Activated CD4-positive, alpha-beta memory T cell treated with anti-CD3 and anti-CD28 coated beads for 36 hours (primary cell): ENCODE measurements around the gene NDUFAF8. TPM values are rescaled to one million over a fixed set of nuclear protein-coding genes. Genes with fewer than 3 reads are reported as not detected.

ENCODE experiments used
- CTCF ChIA-PET: fragments of 350-600 bp; sonication (Branson Sonifier 250); formaldehyde crosslinking; loops from one replicate; lab custom pipeline; 2021; ENCODE audit warnings: antibody characterized with exemption, inconsistent platforms; lab: Charles Lee
- POLR2A ChIA-PET: fragments of 350-600 bp; sonication (Branson Sonifier 250); formaldehyde crosslinking; loops from one replicate; lab custom pipeline; 2021; ENCODE audit warnings: antibody characterized with exemption; lab: Charles Lee
- DNase-seq: peaks from one replicate; pipeline ENCODE4 v3.0.0-alpha.2; 2020
- H3K27ac Mint-ChIP-seq: one replicate; pipeline ENCODE4 v1.8.0; 2021; ENCODE audit warnings: mixed read lengths
- H3K27me3 Mint-ChIP-seq: one replicate; pipeline ENCODE4 v1.8.0; 2021; ENCODE audit warnings: mixed read lengths
- H3K36me3 Mint-ChIP-seq: one replicate; pipeline ENCODE4 v1.8.0; 2021; ENCODE audit warnings: mixed read lengths
- H3K4me1 Mint-ChIP-seq: one replicate; pipeline ENCODE4 v1.8.0; 2021; ENCODE audit warnings: low read depth, mixed read lengths
- H3K4me3 Mint-ChIP-seq: one replicate; pipeline ENCODE4 v1.8.0; 2021; ENCODE audit warnings: mild to moderate bottlenecking, mixed read lengths
- H3K9me3 Mint-ChIP-seq: one replicate; pipeline ENCODE4 v1.8.0; 2021; ENCODE audit warnings: mixed read lengths
- intact Hi-C: fragments of 100-400 bp; cut with micrococcal nuclease; formaldehyde crosslinking; loops from one replicate; pipeline ENCODE4 v1.15.1; 2023
- total RNA-seq, 2 experiments: library from RNA; stranded (reverse); gene quantifications; one replicate each; pipeline ENCODE4 v1.2.3, GENCODE V29; 2021

Gene NDUFAF8
- total RNA-seq, 2 experiments from 2014 or later, result 49.8 to 55.9 TPM

GRCh38 chr17:81277946-81278693, 39.0 kb downstream of the NDUFAF8 start:
- intact Hi-C loops, result no loop called here
- DNase-seq, result no peak
- ChIA-PET CTCF (interaction anchor here (0.8 kb wide), 1 partner anchor 14 kb away, joined by 5 read pairs; no protein-coding TSS in a partner anchor), POLR2A (no interaction called here)
- Mint-ChIP-seq H3K9me3 (no peaks in the 10 kb centered on the region), H3K36me3 (peaks cover 25% of the 10 kb centered on the region), H3K27me3 (no peaks in the 10 kb centered on the region), H3K27ac (no peak overlapping the region), H3K4me3 (no peak overlapping the region), H3K4me1 (no peaks in the 10 kb centered on the region)

- no peak for DNase-seq
- ChIA-PET CTCF (no interaction called here), POLR2A (no interaction called here)
These were observed 39.7 kb downstream of the NDUFAF8 start for GRCh38 chr17:81278831-81279230.

GRCh38 chr17:81279278-81280275, 40.5 kb downstream of the NDUFAF8 start:
- peaks cover 25% of the 10 kb centered on the region for H3K36me3 Mint-ChIP-seq
- intact Hi-C loops, result no loop called here
- no peak overlapping the region for H3K27ac Mint-ChIP-seq
- no peaks in the 10 kb centered on the region for H3K9me3 Mint-ChIP-seq
- H3K27me3 Mint-ChIP-seq, result no peaks in the 10 kb centered on the region
- no peak overlapping the region for H3K4me3 Mint-ChIP-seq
- POLR2A ChIA-PET, result no interaction called here
- peaks cover 3% of the 10 kb centered on the region for H3K4me1 Mint-ChIP-seq
- CTCF ChIA-PET, result interaction anchor here (2.4 kb wide), 1 partner anchor 12 kb away, joined by 8 read pairs; no protein-coding TSS in a partner anchor
- DNase-seq, result no peak

More at GRCh38 chr17:81278831-81279230, 39.7 kb downstream of the NDUFAF8 start:
- Mint-ChIP-seq H3K4me1 (no peaks in the 10 kb centered on the region), H3K36me3 (peaks cover 21% of the 10 kb centered on the region), H3K4me3 (no peak overlapping the region), H3K9me3 (no peaks in the 10 kb centered on the region), H3K27me3 (no peaks in the 10 kb centered on the region), H3K27ac (no peak overlapping the region)
- intact Hi-C loops, result no loop called here

- CTCF ChIA-PET, result interaction anchor here (2.4 kb wide), 1 partner anchor 11 kb away, joined by 8 read pairs; no protein-coding TSS in a partner anchor
- Mint-ChIP-seq H3K36me3 (peaks cover 26% of the 10 kb centered on the region), H3K27me3 (no peaks in the 10 kb centered on the region), H3K4me1 (peaks cover 11% of the 10 kb centered on the region), H3K9me3 (no peaks in the 10 kb centered on the region), H3K27ac (no peak overlapping the region), H3K4me3 (no peak overlapping the region)
- intact Hi-C loops, result no loop called here
- no peak for DNase-seq
- POLR2A ChIA-PET, result no interaction called here
These were observed 41.5 kb downstream of the NDUFAF8 start for GRCh38 chr17:81280571-81280970.

- intact Hi-C loops, result no loop called here
- Mint-ChIP-seq H3K4me1 (peaks cover 25% of the 10 kb centered on the region), H3K4me3 (no peak overlapping the region), H3K36me3 (peaks cover 16% of the 10 kb centered on the region), H3K9me3 (no peaks in the 10 kb centered on the region), H3K27ac (no peak overlapping the region), H3K27me3 (no peaks in the 10 kb centered on the region)
- POLR2A ChIA-PET, result no interaction called here
- no peak for DNase-seq
- CTCF ChIA-PET, result no interaction called here
These were observed 43.0 kb downstream of the NDUFAF8 start for GRCh38 chr17:81282141-81282540.

- no peaks in the 10 kb centered on the region for H3K9me3 Mint-ChIP-seq
- no peak for DNase-seq
- POLR2A ChIA-PET, result no interaction called here
- peaks cover 18% of the 10 kb centered on the region for H3K36me3 Mint-ChIP-seq
- CTCF ChIA-PET, result no interaction called here
- H3K27me3 Mint-ChIP-seq, result no peaks in the 10 kb centered on the region
- H3K4me1 Mint-ChIP-seq, result peaks cover 31% of the 10 kb centered on the region
- no peak overlapping the region for H3K27ac Mint-ChIP-seq
- intact Hi-C loops, result no loop called here
- no peak overlapping the region for H3K4me3 Mint-ChIP-seq
These were observed 43.8 kb downstream of the NDUFAF8 start for GRCh38 chr17:81282876-81283275.

GRCh38 chr17:81285179-81285878, 46.2 kb downstream of the NDUFAF8 start:
- H3K4me1 Mint-ChIP-seq, result peaks cover 43% of the 10 kb centered on the region
- H3K27me3 Mint-ChIP-seq, result no peaks in the 10 kb centered on the region
- POLR2A ChIA-PET, result interaction anchor here (0.8 to 1.0 kb wide), 2 partner anchors 10 to 200 kb away, joined by 3 to 4 read pairs; partner anchors contain the start of gene SLC38A10
- H3K27ac Mint-ChIP-seq, result peak overlapping the region; percentile 91
- peak; percentile 79 for DNase-seq
- CTCF ChIA-PET, result interaction anchor here (0.7 to 1.1 kb wide), 3 partner anchors 8 to 200 kb away, joined by 3 to 7 read pairs (median 3); partner anchors contain the start of gene SLC38A10
- H3K36me3 Mint-ChIP-seq, result peaks cover 25% of the 10 kb centered on the region
- no peaks in the 10 kb centered on the region for H3K9me3 Mint-ChIP-seq
- peak overlapping the region; percentile 84 for H3K4me3 Mint-ChIP-seq
- intact Hi-C loops, result no loop called here

GRCh38 chr17:81285894-81286293, 46.8 kb downstream of the NDUFAF8 start:
- CTCF ChIA-PET, result interaction anchor here (1.1 to 2.0 kb wide), 2 partner anchors 10 to 199 kb away, joined by 7 to 8 read pairs; partner anchors contain the start of gene SLC38A10
- Mint-ChIP-seq H3K27ac (peak overlapping the region; percentile 91), H3K4me1 (peaks cover 44% of the 10 kb centered on the region), H3K9me3 (no peaks in the 10 kb centered on the region), H3K36me3 (peaks cover 24% of the 10 kb centered on the region), H3K27me3 (no peaks in the 10 kb centered on the region), H3K4me3 (peak overlapping the region; percentile 84)
- DNase-seq, result no peak
- intact Hi-C loops, result no loop called here
- POLR2A ChIA-PET, result interaction anchor here (1.0 kb wide), 1 partner anchor 10 kb away, joined by 4 read pairs; the partner anchor contains the start of gene SLC38A10

GRCh38 chr17:81286491-81287145, 47.5 kb downstream of the NDUFAF8 start:
- Mint-ChIP-seq H3K4me3 (peak overlapping the region; percentile 84), H3K27ac (peak overlapping the region; percentile 91), H3K9me3 (no peaks in the 10 kb centered on the region), H3K27me3 (no peaks in the 10 kb centered on the region), H3K4me1 (peaks cover 49% of the 10 kb centered on the region), H3K36me3 (peaks cover 25% of the 10 kb centered on the region)
- no peak for DNase-seq
- intact Hi-C loops, result no loop called here
- ChIA-PET CTCF (interaction anchor here (2.0 kb wide), 1 partner anchor 198 kb away, joined by 8 read pairs; no protein-coding TSS in a partner anchor), POLR2A (no interaction called here)

GRCh38 chr17:81287152-81287551, 48.0 kb downstream of the NDUFAF8 start:
- peak overlapping the region; percentile 35 for H3K27ac Mint-ChIP-seq
- no peak overlapping the region for H3K4me3 Mint-ChIP-seq
- H3K9me3 Mint-ChIP-seq, result no peaks in the 10 kb centered on the region
- intact Hi-C loops, result no loop called here
- H3K36me3 Mint-ChIP-seq, result peaks cover 25% of the 10 kb centered on the region
- ChIA-PET POLR2A (no interaction called here), CTCF (interaction anchor here (2.0 kb wide), 1 partner anchor 198 kb away, joined by 8 read pairs; no protein-coding TSS in a partner anchor)
- peaks cover 51% of the 10 kb centered on the region for H3K4me1 Mint-ChIP-seq
- DNase-seq, result no peak
- H3K27me3 Mint-ChIP-seq, result no peaks in the 10 kb centered on the region
